Ramos (cell line): ENCODE results near the gene ZNF609.

Experiments
- in situ Hi-C: fragments of 300-500 bp; cut with MboI; formaldehyde crosslinking; loops from one replicate; pipeline ENCODE4 v1.14.3; 2022; ENCODE audit warnings: low sequenced_read_pairs; ENCODE audit not compliant: unreplicated experiment

ZNF609 gene

GRCh38 chr15:64705006-64705405 lies 244.6 kb downstream of the ZNF609 start:
- in situ Hi-C loops, result no loop called here

DNA sequence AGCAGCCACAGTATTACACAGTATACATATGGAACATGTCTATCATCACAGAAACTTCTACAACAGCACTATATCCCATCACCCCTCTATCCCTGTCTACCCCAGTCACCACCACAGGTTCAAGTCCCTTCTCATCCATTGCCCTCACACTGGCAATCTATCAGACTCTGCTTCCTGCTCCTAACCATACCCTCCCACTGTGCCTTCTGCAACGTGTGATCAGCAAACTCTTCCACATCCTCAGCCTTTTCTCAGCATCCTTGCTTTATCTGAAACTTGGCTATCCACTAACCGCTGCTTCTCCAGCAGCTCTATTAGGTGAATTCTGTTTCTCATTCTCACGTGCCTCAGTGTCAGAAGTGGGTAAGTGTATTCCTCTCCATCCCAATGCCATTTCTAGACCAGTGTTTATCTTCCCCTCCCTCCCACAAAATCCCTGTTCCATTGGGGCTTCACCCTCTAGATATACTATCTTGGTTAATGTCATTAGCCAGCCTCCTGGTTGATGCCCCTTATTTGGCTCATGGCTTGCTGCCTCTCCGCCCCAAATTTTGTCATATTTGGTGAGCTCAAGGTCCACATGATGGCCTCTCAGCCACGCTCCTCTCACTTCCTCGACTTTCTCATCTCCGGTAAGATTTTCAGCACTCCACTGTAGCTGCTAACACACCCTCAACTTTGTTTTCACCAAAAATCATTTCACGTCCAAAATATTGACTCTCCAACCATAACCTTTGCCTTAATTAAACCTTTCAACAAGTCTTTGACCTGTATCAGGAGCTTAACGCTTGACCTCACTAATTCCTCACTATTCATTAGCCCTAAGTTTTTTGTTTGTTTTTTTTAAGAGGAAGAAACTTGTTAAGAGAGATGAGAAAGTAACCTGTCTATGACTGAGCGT lies 245.9 kb downstream of the ZNF609 start:
- in situ Hi-C loops, result no loop called here

- in situ Hi-C loops, result no loop called here
Measured at GRCh38 chr15:64710676-64711428, 250.5 kb downstream of the ZNF609 start.

DNA sequence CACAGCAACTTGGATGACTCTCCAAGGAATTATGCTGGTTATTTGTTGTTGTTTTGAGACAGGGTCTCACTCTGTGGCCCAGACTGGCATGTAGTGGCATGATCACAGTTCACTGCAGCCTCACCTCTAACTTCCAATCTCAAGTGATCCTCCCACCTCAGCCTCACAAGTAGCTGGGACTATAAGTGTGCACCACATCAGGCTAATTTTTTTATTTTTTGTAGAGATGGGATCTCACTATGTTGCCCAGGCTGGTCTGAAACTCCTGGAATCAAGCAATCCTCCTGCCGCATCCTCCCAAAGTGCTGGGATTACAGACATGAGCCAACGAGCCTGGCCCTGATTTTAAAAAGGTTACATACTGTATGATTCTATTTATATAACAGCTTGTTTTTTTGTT lies 252.0 kb downstream of the ZNF609 start:
- in situ Hi-C loops, result no loop called here

GRCh38 chr15:64713592-64713991 lies 253.2 kb downstream of the ZNF609 start:
- in situ Hi-C loops, result no loop called here

DNA sequence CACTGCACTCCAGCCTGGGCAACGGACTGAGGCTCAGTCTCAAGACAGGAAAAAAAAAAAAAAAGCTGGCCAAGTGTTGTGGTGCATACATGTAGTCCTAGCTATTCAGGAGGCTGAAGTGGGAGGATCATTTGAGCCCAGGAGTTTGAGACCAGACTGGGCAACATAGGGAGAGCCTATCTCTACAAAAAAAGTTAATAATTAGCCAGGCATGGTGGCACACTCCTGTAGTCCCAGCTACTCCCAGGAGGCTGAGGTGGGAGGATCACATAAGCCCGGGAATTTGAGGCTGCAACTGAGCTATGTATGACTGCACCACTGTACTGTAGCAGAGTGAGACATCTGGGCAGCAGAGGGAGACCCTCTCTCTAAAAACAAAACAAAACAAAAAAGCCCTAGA lies 256.1 kb downstream of the ZNF609 start:
- in situ Hi-C loops, result no loop called here

GRCh38 chr15:64717130-64717529 lies 256.8 kb downstream of the ZNF609 start:
- in situ Hi-C loops, result no loop called here

GRCh38 chr15:64717735-64718495 lies 257.5 kb downstream of the ZNF609 start:
- in situ Hi-C loops, result no loop called here

DNA sequence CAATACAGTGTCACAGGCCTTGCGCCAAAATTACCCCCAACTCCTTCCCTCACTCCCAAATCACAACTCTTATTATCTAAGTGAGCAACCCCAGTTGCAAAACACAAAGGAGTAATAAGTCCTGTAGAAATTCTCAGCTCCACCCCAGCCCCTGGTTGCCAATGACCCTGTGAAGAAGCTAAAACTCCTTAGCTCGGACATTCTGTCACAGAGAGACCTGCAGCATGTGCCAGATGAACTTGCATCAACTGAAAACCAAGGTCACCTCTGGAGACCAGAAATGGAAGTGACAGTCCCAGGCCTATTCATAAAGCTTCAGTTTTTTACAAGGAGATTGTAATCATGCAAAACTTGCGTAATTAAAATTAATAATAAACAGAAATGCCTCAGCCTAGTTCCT lies 259.8 kb downstream of the ZNF609 start:
- in situ Hi-C loops, result no loop called here

DNA sequence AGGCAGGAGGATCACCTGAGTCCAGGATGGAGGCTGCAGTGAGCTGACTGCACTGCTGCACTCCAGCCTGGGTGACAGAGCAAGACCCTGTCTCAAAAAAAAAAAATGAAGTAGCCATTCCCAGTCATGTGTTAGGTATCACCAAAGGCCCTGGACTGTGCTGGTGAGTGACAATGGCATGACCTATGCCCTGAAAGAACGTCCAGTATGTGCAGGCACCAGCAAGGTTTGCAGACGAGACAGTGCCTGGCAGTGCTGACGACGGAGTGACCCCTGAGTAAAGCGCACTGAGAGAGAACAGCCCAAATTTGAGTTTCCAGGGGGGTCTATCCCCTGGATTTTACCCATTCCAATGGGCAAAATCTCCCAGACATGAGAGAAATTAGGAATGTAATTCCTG lies 269.8 kb downstream of the ZNF609 start:
- in situ Hi-C loops, result loop anchor here (5.0 kb wide), 2 partner anchors 82 to 177 kb away; no protein-coding TSS in a partner anchor

- in situ Hi-C loops, result loop anchor here (5.0 kb wide), 2 partner anchors 81 to 176 kb away; no protein-coding TSS in a partner anchor
Measured at GRCh38 chr15:64731012-64731804, 270.8 kb downstream of the ZNF609 start.

- in situ Hi-C loops, result loop anchor here (5.0 kb wide), 2 partner anchors 81 to 176 kb away; no protein-coding TSS in a partner anchor
Measured at GRCh38 chr15:64731805-64732151, 271.4 kb downstream of the ZNF609 start.

DNA sequence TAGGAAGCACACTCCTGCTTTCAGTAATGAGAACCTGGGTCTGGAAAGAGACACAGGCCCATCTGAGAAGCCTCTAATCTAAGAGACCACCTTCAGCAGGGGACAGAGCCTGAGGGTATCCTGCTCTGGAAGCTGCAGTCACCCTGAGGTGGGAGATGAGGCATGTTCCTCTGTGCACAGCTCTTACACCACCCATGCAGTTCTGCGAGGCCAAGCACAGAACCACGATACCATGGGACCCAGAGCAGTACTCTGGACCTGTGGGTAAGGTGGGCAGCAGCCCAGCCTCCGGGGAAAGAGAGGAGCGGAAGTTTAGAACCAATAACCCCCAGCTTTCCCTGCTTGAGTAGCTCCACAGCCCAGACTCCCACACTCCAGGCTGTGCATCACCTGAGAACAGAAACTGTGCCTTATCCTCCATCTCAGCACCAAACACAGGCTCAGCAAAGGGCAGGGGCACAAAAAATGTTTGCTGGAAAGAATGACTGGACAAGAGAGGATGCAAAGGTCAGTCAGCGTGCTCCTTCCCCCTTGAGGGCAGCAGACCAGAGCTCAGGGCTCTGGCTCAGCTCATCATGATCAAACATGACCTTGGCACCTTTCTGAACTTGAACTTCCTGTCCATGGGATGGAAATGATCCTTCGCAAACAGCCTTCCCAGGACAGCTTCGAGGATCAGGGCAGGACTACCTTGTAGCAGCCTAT lies 271.9 kb downstream of the ZNF609 start:
- in situ Hi-C loops, result loop anchor here (5.0 kb wide), 2 partner anchors 80 to 175 kb away; no protein-coding TSS in a partner anchor
